GM21515 (cell line): Measurements from ENCODE around the gene PIK3CD.

Experiments
- ATAC-seq: cut with Tn5 transposase; IDR thresholded peaks from one replicate; pipeline ENCODE4 v1.9.1; 2021; ENCODE audit not compliant: unreplicated experiment

Gene PIK3CD

GRCh38 chr1:9716404-9717192, 65.1 kb downstream of the PIK3CD start:
- no peak for ATAC-seq

- ATAC-seq = peak; percentile 49
These were observed 65.9 kb downstream of the PIK3CD start for GRCh38 chr1:9717193-9718005.

GRCh38 chr1:9718006-9718680, 66.6 kb downstream of the PIK3CD start:
- no peak for ATAC-seq

GRCh38 chr1:9719978-9720722, 68.6 kb downstream of the PIK3CD start:
- ATAC-seq = no peak

GRCh38 chr1:9720785-9721605, 69.5 kb downstream of the PIK3CD start:
- no peak for ATAC-seq

- ATAC-seq = no peak
These were observed 70.3 kb downstream of the PIK3CD start for GRCh38 chr1:9721606-9722377.

- ATAC-seq = no peak
These were observed 70.8 kb downstream of the PIK3CD start for GRCh38 chr1:9722378-9722749.

- ATAC-seq = no peak
These were observed 71.7 kb downstream of the PIK3CD start for GRCh38 chr1:9723068-9723805.

GRCh38 chr1:9723926-9724325, 72.4 kb downstream of the PIK3CD start:
- ATAC-seq = no peak

- no peak for ATAC-seq
These were observed 73.4 kb downstream of the PIK3CD start for GRCh38 chr1:9724706-9725476.

GRCh38 chr1:9726406-9726805, 74.9 kb downstream of the PIK3CD start:
- no peak for ATAC-seq

GRCh38 chr1:9726905-9727595, 75.5 kb downstream of the PIK3CD start:
- ATAC-seq = no peak

- ATAC-seq = no peak
These were observed 77.1 kb downstream of the PIK3CD start for GRCh38 chr1:9728451-9729295.

- no peak for ATAC-seq
These were observed 78.0 kb downstream of the PIK3CD start for GRCh38 chr1:9729523-9729922.

GRCh38 chr1:9730096-9730901, 78.8 kb downstream of the PIK3CD start:
- ATAC-seq = no peak
